HG02884 (cell line): ENCODE measurements around the gene RALGAPA2.

ENCODE experiments used
- ATAC-seq: cut with Tn5 transposase; IDR thresholded peaks from one replicate; pipeline ENCODE4 v1.9.1; 2021; ENCODE audit warnings: mild to moderate bottlenecking, moderate library complexity; ENCODE audit not compliant: unreplicated experiment

Gene RALGAPA2

DNA sequence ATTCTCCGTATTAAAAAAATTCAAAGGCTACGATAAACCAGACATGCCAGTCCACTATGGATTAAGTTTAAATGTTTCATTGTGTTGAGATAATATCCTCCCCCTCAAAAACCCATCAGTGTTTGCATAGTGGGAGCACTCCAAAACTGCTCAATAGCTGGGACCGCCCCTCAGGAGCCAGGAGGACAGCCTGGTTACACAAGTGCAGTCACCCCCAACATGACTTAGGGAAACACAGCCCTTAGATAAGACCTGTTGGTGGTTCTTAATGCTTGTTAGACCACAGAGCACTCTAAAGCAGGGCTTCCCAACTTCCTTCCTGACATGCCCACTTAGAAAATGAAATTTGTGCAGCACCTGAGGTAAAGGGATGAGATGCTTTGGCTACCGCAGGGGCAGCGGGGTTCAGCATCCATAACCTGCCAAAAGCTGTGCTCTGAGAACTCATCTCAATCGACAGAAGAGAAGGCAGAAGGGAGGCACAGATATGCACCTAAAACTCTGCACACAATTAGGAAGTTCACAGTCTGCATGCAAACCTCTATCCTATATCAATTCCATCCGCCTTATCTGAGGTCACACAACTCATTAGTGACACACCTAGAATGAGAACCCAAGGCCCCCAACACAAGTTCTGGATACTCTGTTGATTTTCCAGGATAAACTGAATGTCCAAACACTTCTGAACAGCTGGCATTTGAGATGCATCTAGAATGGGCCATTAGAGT is 74.3 kb downstream of the RALGAPA2 start:
- no peak for ATAC-seq

GRCh38 chr20:20635006-20635405 is 77.4 kb downstream of the RALGAPA2 start:
- no peak for ATAC-seq

- ATAC-seq: no peak
Observed at GRCh38 chr20:20632644-20633043, 79.8 kb downstream of the RALGAPA2 start.

- ATAC-seq: no peak
Observed at GRCh38 chr20:20630551-20630950, 81.9 kb downstream of the RALGAPA2 start.

DNA sequence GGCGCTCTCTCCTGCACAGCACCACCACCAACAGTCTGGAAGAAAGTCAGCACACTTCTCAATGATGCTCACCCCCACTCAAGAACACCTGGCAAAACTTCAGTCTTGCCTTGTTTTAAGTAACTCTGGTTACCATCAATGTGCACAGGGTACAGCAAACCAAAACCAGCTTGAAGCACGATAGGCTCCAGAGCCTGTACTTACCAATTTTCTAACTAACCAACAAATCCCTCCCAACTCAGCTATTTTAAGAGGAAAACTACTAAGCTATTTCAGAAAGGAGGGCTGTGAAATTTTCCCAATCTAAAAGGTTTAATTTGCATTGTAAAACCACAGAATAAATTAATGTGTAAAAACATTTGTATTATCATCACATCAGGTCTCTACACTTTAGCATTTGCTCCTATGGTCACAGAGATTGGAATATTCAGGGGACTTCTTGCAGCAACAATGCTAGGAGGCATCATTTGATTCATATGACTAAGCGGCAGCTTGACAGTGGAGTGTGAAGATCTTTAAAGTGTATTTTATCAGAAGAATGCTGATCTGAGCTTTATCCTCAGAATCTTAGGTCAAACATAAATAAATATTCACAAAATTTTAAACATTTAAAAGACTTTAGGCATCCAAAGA is 82.8 kb downstream of the RALGAPA2 start:
- no peak for ATAC-seq

DNA sequence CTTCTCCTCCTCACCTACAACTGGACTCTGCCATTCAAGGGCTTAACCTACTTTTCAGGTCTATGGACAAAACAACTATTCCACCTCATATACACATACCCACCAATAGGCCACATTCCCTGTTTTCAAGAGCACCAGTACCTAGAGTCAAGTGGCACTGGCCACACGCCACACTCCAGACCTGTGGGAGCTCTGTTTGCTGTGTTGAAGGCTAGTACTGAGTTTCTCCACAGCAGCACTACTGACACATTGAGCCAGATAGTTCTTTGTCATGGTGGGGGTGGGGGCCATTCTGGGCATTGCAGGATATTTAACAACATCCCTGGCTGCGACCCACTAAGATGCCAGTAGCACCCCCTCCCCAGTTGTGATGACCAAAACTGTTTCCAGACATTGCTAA is 84.1 kb downstream of the RALGAPA2 start:
- no peak for ATAC-seq

DNA sequence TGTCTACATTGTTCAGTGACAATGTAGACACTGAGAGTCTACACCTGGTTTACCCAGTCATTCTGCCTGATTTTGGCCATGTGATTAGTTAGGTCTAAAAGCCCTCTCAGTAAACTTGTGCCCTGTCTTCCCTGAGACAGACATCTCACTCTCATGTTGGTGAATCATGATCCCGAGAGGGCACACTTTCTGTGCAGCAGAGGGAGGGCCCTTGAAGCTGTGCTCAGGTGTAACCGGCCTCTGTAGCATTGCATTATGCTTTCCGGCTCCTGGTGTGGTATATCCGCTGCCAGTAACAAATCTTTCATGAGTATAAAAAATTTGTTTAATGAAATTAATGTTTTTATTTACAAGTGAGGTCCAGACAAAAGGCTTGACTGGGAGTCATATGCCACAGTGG is 85.0 kb downstream of the RALGAPA2 start:
- ATAC-seq: no peak

GRCh38 chr20:20624914-20625313 is 87.5 kb downstream of the RALGAPA2 start:
- no peak for ATAC-seq

- no peak for ATAC-seq
Observed at GRCh38 chr20:20621195-20621594, 91.2 kb downstream of the RALGAPA2 start.

- ATAC-seq: no peak
Observed at GRCh38 chr20:20614391-20614790, 98.1 kb downstream of the RALGAPA2 start.

DNA sequence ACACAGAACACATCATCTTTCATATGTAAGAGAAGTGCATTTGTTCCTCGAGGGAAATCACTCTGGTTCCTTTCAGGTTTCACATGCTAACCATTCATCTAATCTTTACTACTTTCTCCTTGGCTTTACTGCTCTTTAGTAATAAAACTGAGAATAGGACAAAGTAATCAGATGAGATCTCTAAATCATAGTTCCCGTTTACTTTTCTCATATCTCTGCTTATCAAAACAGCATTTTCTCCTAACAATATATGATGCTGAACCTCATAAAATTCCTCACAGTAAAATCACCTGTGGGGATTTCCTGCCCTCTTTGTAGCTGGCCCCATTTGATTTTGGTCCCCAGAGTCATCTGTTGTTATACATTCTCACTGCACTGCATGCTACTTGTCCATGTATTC is 100.2 kb downstream of the RALGAPA2 start:
- ATAC-seq: no peak

- ATAC-seq: no peak
Observed at GRCh38 chr20:20611167-20611566, 101.3 kb downstream of the RALGAPA2 start.

- ATAC-seq: no peak
Observed at GRCh38 chr20:20609522-20609921, 102.9 kb downstream of the RALGAPA2 start.

GRCh38 chr20:20608641-20609040 is 103.8 kb downstream of the RALGAPA2 start:
- ATAC-seq: no peak

GRCh38 chr20:20608041-20608440 is 104.4 kb downstream of the RALGAPA2 start:
- no peak for ATAC-seq

GRCh38 chr20:20606881-20607280 is 105.6 kb downstream of the RALGAPA2 start:
- no peak for ATAC-seq

GRCh38 chr20:20606050-20606449 is 106.4 kb downstream of the RALGAPA2 start:
- no peak for ATAC-seq

GRCh38 chr20:20604907-20605306 is 107.5 kb downstream of the RALGAPA2 start:
- no peak for ATAC-seq

DNA sequence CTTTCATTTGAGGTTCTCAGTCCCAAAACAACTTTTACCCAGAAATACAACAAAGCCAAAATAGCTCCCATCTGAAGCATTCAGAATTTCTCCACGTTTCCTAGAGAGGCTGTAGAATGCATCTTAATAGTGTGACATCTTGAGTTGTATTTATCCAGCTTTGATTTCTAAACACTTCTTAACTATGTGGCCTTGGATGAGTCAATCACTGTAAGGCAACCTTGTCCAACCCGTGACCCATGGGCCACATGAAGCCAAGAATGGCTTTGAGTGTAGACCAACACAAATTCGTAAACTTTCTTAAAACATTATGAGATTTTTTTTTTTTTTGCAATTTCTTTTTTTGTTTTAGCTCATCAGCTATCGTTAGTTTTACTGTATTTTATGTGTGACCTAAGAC is 108.1 kb downstream of the RALGAPA2 start:
- ATAC-seq: no peak

DNA sequence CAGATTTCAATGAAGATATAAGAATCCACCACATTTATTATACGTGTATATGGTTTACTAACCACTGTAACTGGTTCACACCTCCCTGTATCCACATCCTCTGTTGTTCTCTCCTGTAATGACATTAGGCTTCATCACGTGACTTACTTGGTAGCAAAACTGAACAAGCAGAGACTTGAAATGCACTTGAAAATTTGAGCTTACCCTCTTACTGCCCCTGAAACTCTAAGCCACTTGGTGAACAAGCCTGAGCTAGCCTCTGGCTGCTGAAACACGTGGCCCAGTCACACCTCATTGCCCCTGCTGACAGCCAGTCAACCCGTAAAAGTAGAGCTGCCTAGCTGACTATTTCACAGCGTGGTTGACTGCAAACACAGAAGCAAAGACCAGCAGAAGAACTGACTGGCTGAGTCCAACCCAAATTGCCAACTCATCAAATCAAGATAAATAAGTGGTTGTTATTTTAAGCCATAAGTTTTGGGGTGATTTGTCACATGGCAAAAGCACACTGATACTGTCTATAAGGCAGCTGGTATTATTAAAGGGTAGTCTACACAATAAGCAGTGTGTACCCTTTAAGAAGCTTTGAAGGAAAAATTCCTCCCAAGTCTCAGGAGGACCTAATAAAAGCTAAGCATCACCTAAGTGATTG is 109.0 kb downstream of the RALGAPA2 start:
- ATAC-seq: peak; percentile 99

- no peak for ATAC-seq
Observed at GRCh38 chr20:20597966-20598365, 114.5 kb downstream of the RALGAPA2 start.

GRCh38 chr20:20594171-20594530 is 118.3 kb downstream of the RALGAPA2 start:
- no peak for ATAC-seq
